Kidney (tissue), 14 donors: ENCODE data around the gene KIAA1549. TPM values are rescaled to one million over a fixed set of nuclear protein-coding genes. Genes with fewer than 3 reads are reported as not detected.

Experiments used
- DNase-seq, 5 donors: peaks; one replicate each; pipeline ENCODE4 v3.0.0-alpha.2; 2013 to 2020
- FAIRE-seq: peaks from 2 replicates; lab custom pipeline; 2012; peaks lifted over from hg19 to GRCh38; lab: Jason Lieb, UNC
- H3K27ac ChIP-seq, 2 donors: one replicate each; pipeline ENCODE4 v1.7.0; 2013; ENCODE audit warnings: low read depth in 2 of 2, low read length in 2 of 2, inconsistent platforms in 1 of 2
- H3K27me3 ChIP-seq: one replicate; pipeline ENCODE4 v1.7.1; 2013; ENCODE audit warnings: low read length, inconsistent platforms; ENCODE audit not compliant: control insufficient read depth, insufficient read depth
- H3K36me3 ChIP-seq, 3 donors: one replicate each; pipeline versions ENCODE4 v1.7.0 to v1.7.1; 2013; ENCODE audit warnings: low read length in 3 of 3, control low read depth in 1 of 3, inconsistent platforms in 1 of 3; ENCODE audit not compliant: insufficient read depth in 3 of 3, control insufficient read depth in 2 of 3
- H3K4me1 ChIP-seq, 3 donors: one replicate each; pipeline versions ENCODE4 v1.7.0 to v1.7.1; 2013; ENCODE audit warnings: low read length in 3 of 3, inconsistent platforms in 1 of 3, low read depth in 1 of 3; ENCODE audit not compliant: control insufficient read depth in 2 of 3, insufficient read depth in 2 of 3
- H3K4me3 ChIP-seq, 3 donors: one replicate each; pipeline versions ENCODE4 v1.7.0 to v1.8.1; 2013; ENCODE audit warnings: low read length in 3 of 3, control low read depth in 1 of 3, inconsistent platforms in 1 of 3
- H3K9ac ChIP-seq, 3 donors: one replicate each; pipeline versions ENCODE4 v1.7.0 to v1.7.1; 2013; ENCODE audit warnings: low read length in 3 of 3, control low read depth in 1 of 3, inconsistent platforms in 1 of 3
- H3K9me3 ChIP-seq, 3 donors: one replicate each; pipeline versions ENCODE4 v1.7.0 to v1.7.1; 2013; ENCODE audit warnings: low read length in 3 of 3, control low read depth in 1 of 3, inconsistent platforms in 1 of 3; ENCODE audit not compliant: control insufficient read depth in 2 of 3, insufficient read depth in 1 of 3
- intact Hi-C: fragments of 100-400 bp; cut with DNase I; formaldehyde crosslinking; loops from one replicate; pipeline ENCODE4 v1.11.1; 2022
- polyA plus RNA-seq: library from polyadenylated mRNA; stranded (reverse); fragments of 350-450 nt; fragmentation: Illumina TruSeq; extraction: RNeasy Lipid Tissue Mini Kit (QIAGEN cat#74804); gene quantifications from one replicate; pipeline ENCODE4 v1.2.3, GENCODE V29; 2014; ENCODE audit warnings: low read depth, low replicate concordance; ENCODE audit not compliant: insufficient read depth
- total RNA-seq: library from RNA; stranded (reverse); fragmentation: NEBNext Ultra II Directional; extraction: Animal tissue kit (Norgen Biotek cat#: 25700); gene quantifications from one replicate; pipeline ENCODE4 v1.2.1, GENCODE V29; 2021
- TF ChIP-seq, protein P1 (sequence below): IDR thresholded peaks from 3 replicates; pipeline ENCODE4 v1.5.1; 2012; ENCODE audit warnings: mild to moderate bottlenecking, moderate library complexity, borderline replicate concordance; ENCODE audit not compliant: insufficient read depth; ENCODE audit errors: extremely low read depth
- donor health status: control.
- donor health status: control.
- donor health status: control.
- donor health status: control.
- donor health status: control.
- donor health status: DM: yes; HTN: yes; CAD: no.
- donor health status: Normal renal cell carcinoma (clear cell type).

KIAA1549 gene
- total and polyA plus RNA-seq, 2 donors from 2014 or later: 1.8 to 10.1 TPM

DNA sequence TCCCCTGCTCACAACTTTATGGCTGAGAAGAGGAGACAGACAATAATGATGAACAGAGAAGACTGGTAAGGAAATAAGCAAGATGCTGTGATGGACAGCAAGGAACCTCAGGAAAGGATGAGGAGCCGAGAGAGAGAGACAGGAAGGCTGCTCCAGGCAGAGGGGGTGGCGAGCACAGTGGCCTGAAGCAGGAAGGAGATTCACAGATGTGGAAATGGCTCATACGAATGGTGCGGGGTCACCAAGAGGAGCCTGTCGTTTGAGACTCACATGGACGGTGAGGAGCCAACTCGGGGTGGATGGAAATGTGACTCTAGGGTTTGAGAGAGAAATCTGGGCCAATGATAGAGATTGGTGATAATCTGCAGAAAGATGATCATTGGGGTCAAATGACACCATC is 43.7 kb downstream of the KIAA1549 start:
- no peak for FAIRE-seq
- no peak overlapping the region for H3K4me3 ChIP-seq

DNA sequence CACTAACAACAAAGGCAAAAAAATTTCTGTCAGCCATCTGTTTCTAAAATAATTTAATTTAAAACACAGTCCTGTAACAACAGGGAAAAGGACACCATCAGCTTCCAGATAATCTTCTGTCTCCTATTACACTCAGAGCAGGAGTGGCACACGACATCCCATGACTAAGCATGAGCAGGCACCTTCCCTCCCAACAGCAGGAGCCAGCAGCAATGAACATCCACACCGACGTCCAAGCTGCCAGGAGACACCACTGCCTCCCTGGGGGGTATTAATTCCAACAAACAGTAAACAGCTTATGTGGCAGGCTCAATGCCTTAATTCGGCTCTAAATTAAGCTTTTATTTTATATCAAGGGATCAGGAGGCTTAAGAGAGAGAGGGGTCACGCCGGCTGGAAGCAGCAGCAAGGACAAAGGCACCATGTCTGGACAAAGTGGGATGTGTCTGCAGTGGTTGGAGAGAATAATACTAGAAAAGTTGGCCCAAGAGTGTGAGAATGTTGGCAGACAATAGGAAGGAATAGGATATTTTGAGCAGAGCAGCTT is 45.7 kb downstream of the KIAA1549 start:
- Histone ChIP-seq H3K27me3 (no peaks in the 10 kb centered on the region), H3K27ac (no peak overlapping the region), H3K9me3 (no peaks in the 10 kb centered on the region), H3K36me3 (no peaks in the 10 kb centered on the region), H3K9ac (no peak overlapping the region), H3K4me1 (peaks cover 0 to 14% (median 5%) of the 10 kb centered on the region in 3 donors), H3K4me3 (no peak overlapping the region)
- intact Hi-C loops: no loop called here
- DNase-seq: peak in 4 of 5 donors; percentile 45 to 75 (median 65)
- TF ChIP-seq, protein P1, sequence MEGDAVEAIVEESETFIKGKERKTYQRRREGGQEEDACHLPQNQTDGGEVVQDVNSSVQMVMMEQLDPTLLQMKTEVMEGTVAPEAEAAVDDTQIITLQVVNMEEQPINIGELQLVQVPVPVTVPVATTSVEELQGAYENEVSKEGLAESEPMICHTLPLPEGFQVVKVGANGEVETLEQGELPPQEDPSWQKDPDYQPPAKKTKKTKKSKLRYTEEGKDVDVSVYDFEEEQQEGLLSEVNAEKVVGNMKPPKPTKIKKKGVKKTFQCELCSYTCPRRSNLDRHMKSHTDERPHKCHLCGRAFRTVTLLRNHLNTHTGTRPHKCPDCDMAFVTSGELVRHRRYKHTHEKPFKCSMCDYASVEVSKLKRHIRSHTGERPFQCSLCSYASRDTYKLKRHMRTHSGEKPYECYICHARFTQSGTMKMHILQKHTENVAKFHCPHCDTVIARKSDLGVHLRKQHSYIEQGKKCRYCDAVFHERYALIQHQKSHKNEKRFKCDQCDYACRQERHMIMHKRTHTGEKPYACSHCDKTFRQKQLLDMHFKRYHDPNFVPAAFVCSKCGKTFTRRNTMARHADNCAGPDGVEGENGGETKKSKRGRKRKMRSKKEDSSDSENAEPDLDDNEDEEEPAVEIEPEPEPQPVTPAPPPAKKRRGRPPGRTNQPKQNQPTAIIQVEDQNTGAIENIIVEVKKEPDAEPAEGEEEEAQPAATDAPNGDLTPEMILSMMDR: no peak
- no peak for FAIRE-seq

More for the DNA sequence above, 43.7 kb downstream of the KIAA1549 start:
- intact Hi-C loops: no loop called here
- DNase-seq: no peak
- no peaks in the 10 kb centered on the region for H3K9me3 ChIP-seq
- no peak overlapping the region for H3K9ac ChIP-seq
- H3K27ac ChIP-seq: no peak overlapping the region
- peaks cover 0 to 21% (median 5%) of the 10 kb centered on the region in 3 donors for H3K4me1 ChIP-seq
- TF ChIP-seq, protein P1: no peak
- no peaks in the 10 kb centered on the region for H3K27me3 ChIP-seq
- H3K36me3 ChIP-seq: no peaks in the 10 kb centered on the region

DNA sequence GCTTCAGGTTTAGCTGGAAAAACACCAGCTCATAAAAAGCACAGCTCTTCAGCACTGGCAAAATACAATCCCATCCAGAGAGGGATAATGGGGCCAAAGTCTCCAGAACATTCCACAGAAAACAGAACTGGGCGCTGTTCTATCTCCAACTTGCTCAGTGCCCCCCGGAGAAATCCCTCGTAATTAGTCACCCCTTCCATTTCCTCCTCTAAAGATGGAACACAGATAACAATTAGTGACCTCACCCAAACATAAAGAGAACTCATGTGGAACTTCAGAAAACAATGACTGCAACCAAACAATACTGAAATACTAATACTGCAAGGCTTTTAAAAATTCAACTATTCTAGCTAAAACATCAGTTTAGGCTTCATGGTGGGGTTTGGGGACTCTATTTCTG is 46.3 kb downstream of the KIAA1549 start:
- no peaks in the 10 kb centered on the region for H3K9me3 ChIP-seq
- intact Hi-C loops: no loop called here
- H3K4me1 ChIP-seq: peaks cover 0 to 14% (median 5%) of the 10 kb centered on the region in 3 donors
- H3K27ac ChIP-seq: peak overlapping the region in 1 of 2 donors; percentile 7
- no peaks in the 10 kb centered on the region for H3K36me3 ChIP-seq
- TF ChIP-seq, protein P1: no peak
- FAIRE-seq (no peak), DNase-seq (peak in 2 of 5 donors; percentile 33 to 50)
- H3K4me3 ChIP-seq: no peak overlapping the region
- H3K27me3 ChIP-seq: no peaks in the 10 kb centered on the region
- no peak overlapping the region for H3K9ac ChIP-seq

DNA sequence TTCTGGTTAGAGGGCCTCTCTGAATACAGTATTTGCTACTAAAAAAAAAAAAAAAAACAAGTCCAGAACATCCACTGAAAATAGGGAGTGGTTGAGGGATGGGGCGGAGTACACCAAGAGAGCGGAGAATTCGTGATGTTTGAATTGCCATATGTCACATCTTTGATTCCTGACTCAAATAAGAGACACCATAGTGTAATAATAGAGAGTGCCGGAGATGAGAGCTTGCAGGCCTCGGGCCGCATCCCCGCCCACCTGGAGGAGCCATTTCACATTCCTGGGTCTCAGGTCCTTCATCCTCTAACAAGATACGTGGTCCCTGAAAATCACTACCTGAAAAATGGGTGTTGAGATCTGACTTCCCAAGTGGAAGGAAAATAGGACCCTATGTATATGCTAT is 46.8 kb downstream of the KIAA1549 start:
- H3K9ac ChIP-seq: no peak overlapping the region
- DNase-seq (no peak), FAIRE-seq (no peak)
- peaks cover 0 to 14% (median 5%) of the 10 kb centered on the region in 3 donors for H3K4me1 ChIP-seq
- no peak overlapping the region for H3K4me3 ChIP-seq
- H3K36me3 ChIP-seq: no peaks in the 10 kb centered on the region
- H3K27me3 ChIP-seq: no peaks in the 10 kb centered on the region
- intact Hi-C loops: no loop called here
- no peaks in the 10 kb centered on the region for H3K9me3 ChIP-seq
- H3K27ac ChIP-seq: peak overlapping the region; percentile 7 to 28
- TF ChIP-seq, protein P1: no peak
